SK-N-SH (cell line): ENCODE results near the gene DPH7. TPM values are rescaled to one million over a fixed set of nuclear protein-coding genes. Genes with fewer than 3 reads are reported as not detected.

Experiments
- CTCF ChIA-PET: fragments of 300-600, 350-600 bp; formaldehyde crosslinking; extraction: SDS; loops from one replicate; lab custom pipeline; 2021; lab: Yijun Ruan, JAX
- POLR2A ChIA-PET: fragments of 350-600 bp; sonication (Branson Sonifier 250); formaldehyde crosslinking; extraction: SDS; loops from one replicate; lab custom pipeline; 2020; ENCODE audit warnings: antibody characterized with exemption, inconsistent platforms; lab: Yijun Ruan, JAX
- DNase-seq: peaks from one replicate; pipeline ENCODE4 v3.0.0; 2012
- H2AFZ ChIP-seq: fragments of 200-600 bp; sonication (generic); 2 replicates; pipeline ENCODE4 v1.8.1; 2016; ENCODE audit warnings: antibody characterized with exemption, mild to moderate bottlenecking, low read depth
- H3F3A ChIP-seq: fragments of 200-600 bp; sonication (generic); replicated peaks from 2 replicates; pipeline ENCODE3; 2016; ENCODE audit warnings: antibody characterized with exemption, mild to moderate bottlenecking; ENCODE audit not compliant: insufficient read depth
- H3K27ac ChIP-seq, 2 experiments: fragments of 200-500 bp in 1 of 2; fragments of 200-600 bp in 1 of 2; sonication (Bioruptor generic) in 1 of 2; sonication (generic), shearing (Covaris generic) in 1 of 2; 2 replicates each; pipeline versions ENCODE4 v1.5.1 to v1.6.1; 2014 to 2016; ENCODE audit warnings: low read depth in 2 of 2, inconsistent platforms in 1 of 2, low read length in 1 of 2, mild to moderate bottlenecking in 1 of 2, mixed read lengths in 1 of 2
- H3K27me3 ChIP-seq: fragments of 200-600 bp; sonication (generic), shearing (Covaris generic); 2 replicates; pipeline ENCODE4 v1.6.1; 2016; ENCODE audit warnings: mixed run types; ENCODE audit not compliant: insufficient read depth
- H3K36me3 ChIP-seq, 2 experiments: fragments of 200-500 bp in 1 of 2; fragments of 200-600 bp in 1 of 2; sonication (Bioruptor generic) in 1 of 2; sonication (generic) in 1 of 2; replicated peaks in 1 of 2; 2 replicates each; pipeline versions ENCODE3 to v1.5.1; 2014 to 2016; ENCODE audit warnings: low read length in 1 of 2, mild to moderate bottlenecking in 1 of 2; ENCODE audit not compliant: insufficient read depth in 2 of 2, control insufficient read depth in 1 of 2
- H3K4me1 ChIP-seq, 2 experiments: fragments of 200-500 bp in 1 of 2; fragments of 200-600 bp in 1 of 2; sonication (Bioruptor generic) in 1 of 2; sonication (generic), shearing (Covaris generic) in 1 of 2; 2 replicates each; pipeline versions ENCODE4 v1.5.1 to v1.6.1; 2014 to 2016; ENCODE audit warnings: low read depth in 1 of 2, low read length in 1 of 2, mixed run types in 1 of 2; ENCODE audit not compliant: insufficient read depth in 2 of 2, control insufficient read depth in 1 of 2
- H3K4me2 ChIP-seq: fragments of 200-600 bp; sonication (generic), shearing (Covaris generic); 2 replicates; pipeline ENCODE4 v1.6.1; 2017; ENCODE audit warnings: mixed run types
- H3K4me3 ChIP-seq, 2 experiments: fragments of 200-500 bp in 1 of 2; fragments of 200-600 bp in 1 of 2; sonication (Bioruptor generic) in 1 of 2; sonication (generic), shearing (Covaris generic) in 1 of 2; 2 replicates each; pipeline versions ENCODE4 v1.5.1 to v1.8.1; 2014 to 2016; ENCODE audit warnings: low read depth in 2 of 2, inconsistent platforms in 1 of 2, low read length in 1 of 2, mild to moderate bottlenecking in 1 of 2, mixed read lengths in 1 of 2, moderate library complexity in 1 of 2
- H3K79me2 ChIP-seq: fragments of 200-600 bp; sonication (generic); 2 replicates; pipeline ENCODE4 v1.8.1; 2017; ENCODE audit warnings: mild to moderate bottlenecking; ENCODE audit not compliant: insufficient read depth
- H3K9ac ChIP-seq: fragments of 200-600 bp; sonication (generic); 2 replicates; pipeline ENCODE4 v1.6.1; 2017; ENCODE audit warnings: mixed run types
- H3K9me2 ChIP-seq: fragments of 200-600 bp; sonication (generic); 2 replicates; pipeline ENCODE4 v1.6.1; 2017; ENCODE audit warnings: mixed run types
- H3K9me3 ChIP-seq: fragments of 200-600 bp; sonication (generic); 2 replicates; pipeline ENCODE4 v1.6.1; 2017; ENCODE audit warnings: mixed run types, mild to moderate bottlenecking, moderate library complexity
- H4K20me1 ChIP-seq: fragments of 200-600 bp; sonication (generic); 2 replicates; pipeline ENCODE4 v1.6.1; 2017; ENCODE audit warnings: mild to moderate bottlenecking, mixed run types; ENCODE audit not compliant: insufficient read depth
- CHD2 ChIP-seq: fragments of 150-350 bp; IDR thresholded peaks from 2 replicates; pipeline ENCODE4 v1.6.1; 2018; ENCODE audit warnings: low read length; ENCODE audit not compliant: partially characterized antibody
- EZH2phosphoT487 ChIP-seq: fragments of 200-600 bp; sonication (generic); IDR thresholded peaks from 2 replicates; pipeline ENCODE4 v1.6.1; 2017; ENCODE audit warnings: low read depth, mixed run types, mild to moderate bottlenecking, antibody characterized with exemption, moderate library complexity, borderline replicate concordance
- FOSL2 ChIP-seq: IDR thresholded peaks from 2 replicates; pipeline ENCODE4 v1.4.0; 2012; ENCODE audit warnings: low read depth, mild to moderate bottlenecking, moderate library complexity, borderline replicate concordance
- FOXM1 ChIP-seq: IDR thresholded peaks from 2 replicates; pipeline ENCODE4 v1.4.0; 2012; ENCODE audit warnings: low read depth, mild to moderate bottlenecking
- GABPA ChIP-seq: IDR thresholded peaks from 2 replicates; pipeline ENCODE4 v1.4.0; 2012; ENCODE audit warnings: low read depth, mild to moderate bottlenecking
- NFIC ChIP-seq: IDR thresholded peaks from 2 replicates; pipeline ENCODE4 v1.4.0; 2012; ENCODE audit warnings: borderline replicate concordance
- NRF1 ChIP-seq: IDR thresholded peaks from 2 replicates; pipeline ENCODE4 v1.6.1; 2012; ENCODE audit warnings: low read depth, mild to moderate bottlenecking, low read length
- RCOR1 ChIP-seq: fragments of 150-350 bp; IDR thresholded peaks from 2 replicates; pipeline ENCODE4 v1.6.1; 2017; ENCODE audit warnings: antibody characterized with exemption, low read length
- TCF12 ChIP-seq: IDR thresholded peaks from 2 replicates; pipeline ENCODE4 v1.4.0; 2012
- TEAD4 ChIP-seq: IDR thresholded peaks from 2 replicates; pipeline ENCODE4 v1.4.0; 2012; ENCODE audit warnings: mild to moderate bottlenecking, borderline replicate concordance; ENCODE audit not compliant: insufficient read depth
- WGBS: methylation state at CpG from one replicate; pipeline ENCODE4 v1.1.6; 2017; ENCODE audit warnings: low lambda C conversion rate; 5-methylcytosine and 5-hydroxymethylcytosine counted together
- polyA plus RNA-seq, 3 experiments: library from polyadenylated mRNA; depleted of rRNA; stranded (reverse); fragments of >200 nt; gene quantifications; 2 replicates each; pipeline ENCODE4 v1.2.3, GENCODE V29; 2012
- TF ChIP-seq, protein P1 (sequence below): fragments of 150-350 bp; IDR thresholded peaks from 2 replicates; pipeline ENCODE4 v1.6.1; 2017; ENCODE audit warnings: antibody characterized with exemption, low read length, low read depth, borderline replicate concordance
- TF ChIP-seq, protein P2 (sequence below): fragments of 200-600 bp; sonication (generic); IDR thresholded peaks from 2 replicates; pipeline ENCODE4 v1.6.1; 2017; ENCODE audit warnings: antibody characterized with exemption, mild to moderate bottlenecking, moderate library complexity
- TF ChIP-seq, protein P3 (sequence below): fragments of 150-350 bp; IDR thresholded peaks from 2 replicates; pipeline ENCODE4 v1.6.1; 2016; ENCODE audit warnings: mild to moderate bottlenecking, low read depth, low read length
- TF ChIP-seq, protein P4 (sequence below): IDR thresholded peaks from 2 replicates; pipeline ENCODE4; 2012

DPH7 gene
- polyA plus RNA-seq, 1 of the 3 experiments (the other 2 are of a cell fraction) = 59.9 TPM

DNA sequence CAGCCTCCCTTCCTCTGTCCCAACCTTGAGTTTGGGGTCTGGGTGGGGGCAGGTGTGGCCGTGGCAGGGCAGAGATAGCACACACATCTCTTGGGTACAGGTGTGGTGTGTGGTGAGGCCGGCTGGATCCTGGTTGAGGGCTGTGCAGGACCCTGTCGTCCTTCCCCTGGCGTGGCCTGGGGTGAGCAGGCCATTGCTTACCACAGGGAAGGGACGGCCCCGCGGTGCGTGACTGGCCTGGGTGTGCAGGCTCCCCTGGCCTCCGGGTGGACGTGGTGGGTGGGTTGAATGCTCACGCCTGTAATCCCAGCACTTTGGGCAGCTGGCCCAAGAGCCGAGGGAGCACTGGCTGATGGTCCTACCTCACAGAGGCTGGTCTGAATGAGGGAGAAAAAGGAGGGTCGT lies 28.0 kb upstream of the DPH7 start:
- Histone ChIP-seq H4K20me1 (no peaks in the 10 kb centered on the region; the same call in 1 of the 2 replicates), H3K9me2 (no peaks in the 10 kb centered on the region), H3K36me3 (no peaks in the 10 kb centered on the region), H3F3A (peaks cover 17% of the 10 kb centered on the region), H3K4me3 (peak overlapping the region; percentile 71 to 76), H3K9me3 (no peaks in the 10 kb centered on the region), H3K79me2 (peaks cover 47% of the 10 kb centered on the region), H3K4me2 (peak overlapping the region; percentile 92), H3K9ac (peak overlapping the region; percentile 73; the same call in 1 of the 2 replicates), H3K27me3 (no peaks in the 10 kb centered on the region), H3K4me1 (peaks cover 4 to 18% of the 10 kb centered on the region in 2 experiments; a peak in 3 of 4 replicates)
- ChIA-PET CTCF (interaction anchor here (1.4 kb wide), 1 partner anchor 14 kb away, joined by 5 read pairs; no protein-coding TSS in a partner anchor), POLR2A (no interaction called here)
- WGBS = 80% methylated on average over 11 of the region's 13 CpGs
- DNase-seq = no peak
- TF ChIP-seq CHD2 (no peak), RCOR1 (no peak), NFIC (no peak), TEAD4 (no peak), EZH2phosphoT487 (no peak), NRF1 (no peak), FOSL2 (no peak), TCF12 (no peak), FOXM1 (no peak), GABPA (no peak)
- TF ChIP-seq, protein P1, sequence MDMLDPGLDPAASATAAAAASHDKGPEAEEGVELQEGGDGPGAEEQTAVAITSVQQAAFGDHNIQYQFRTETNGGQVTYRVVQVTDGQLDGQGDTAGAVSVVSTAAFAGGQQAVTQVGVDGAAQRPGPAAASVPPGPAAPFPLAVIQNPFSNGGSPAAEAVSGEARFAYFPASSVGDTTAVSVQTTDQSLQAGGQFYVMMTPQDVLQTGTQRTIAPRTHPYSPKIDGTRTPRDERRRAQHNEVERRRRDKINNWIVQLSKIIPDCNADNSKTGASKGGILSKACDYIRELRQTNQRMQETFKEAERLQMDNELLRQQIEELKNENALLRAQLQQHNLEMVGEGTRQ = no peak
- TF ChIP-seq, protein P2, sequence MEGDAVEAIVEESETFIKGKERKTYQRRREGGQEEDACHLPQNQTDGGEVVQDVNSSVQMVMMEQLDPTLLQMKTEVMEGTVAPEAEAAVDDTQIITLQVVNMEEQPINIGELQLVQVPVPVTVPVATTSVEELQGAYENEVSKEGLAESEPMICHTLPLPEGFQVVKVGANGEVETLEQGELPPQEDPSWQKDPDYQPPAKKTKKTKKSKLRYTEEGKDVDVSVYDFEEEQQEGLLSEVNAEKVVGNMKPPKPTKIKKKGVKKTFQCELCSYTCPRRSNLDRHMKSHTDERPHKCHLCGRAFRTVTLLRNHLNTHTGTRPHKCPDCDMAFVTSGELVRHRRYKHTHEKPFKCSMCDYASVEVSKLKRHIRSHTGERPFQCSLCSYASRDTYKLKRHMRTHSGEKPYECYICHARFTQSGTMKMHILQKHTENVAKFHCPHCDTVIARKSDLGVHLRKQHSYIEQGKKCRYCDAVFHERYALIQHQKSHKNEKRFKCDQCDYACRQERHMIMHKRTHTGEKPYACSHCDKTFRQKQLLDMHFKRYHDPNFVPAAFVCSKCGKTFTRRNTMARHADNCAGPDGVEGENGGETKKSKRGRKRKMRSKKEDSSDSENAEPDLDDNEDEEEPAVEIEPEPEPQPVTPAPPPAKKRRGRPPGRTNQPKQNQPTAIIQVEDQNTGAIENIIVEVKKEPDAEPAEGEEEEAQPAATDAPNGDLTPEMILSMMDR = no peak
- TF ChIP-seq, all 33 proteins: peak for 0
- Histone ChIP-seq H2AFZ (no peak overlapping the region), H3K27ac (no peak overlapping the region)

DNA sequence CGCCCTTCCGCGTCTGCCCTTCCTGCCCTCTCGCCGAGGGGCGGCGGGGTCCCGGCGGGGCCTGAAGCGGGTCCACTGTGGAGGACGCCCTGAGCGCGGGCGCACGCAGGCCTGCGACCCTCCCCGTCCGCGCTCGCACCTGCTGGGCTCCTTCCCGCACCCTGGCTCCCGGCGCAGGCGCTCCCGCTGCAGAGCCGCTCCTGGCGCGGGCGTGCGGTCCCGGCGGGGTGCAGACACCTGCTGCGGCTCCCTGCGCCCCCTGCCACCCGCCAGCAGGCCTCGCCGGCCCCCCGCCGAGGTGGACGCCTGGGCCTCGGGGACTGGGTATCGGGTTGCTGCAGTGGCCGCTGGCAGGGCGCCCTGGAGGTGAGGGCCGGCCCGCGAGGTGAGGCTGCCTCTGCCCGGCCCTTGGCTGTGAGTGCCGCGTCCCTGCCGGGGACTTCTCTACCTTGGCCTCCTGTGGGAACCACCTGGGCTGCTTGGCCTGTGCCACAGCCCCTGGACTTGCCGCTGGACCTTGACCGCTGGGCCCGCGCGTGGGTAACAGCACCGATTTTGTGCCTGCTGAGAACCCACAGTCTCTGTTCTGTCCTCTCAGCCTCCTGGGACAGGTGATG lies 27.4 kb upstream of the DPH7 start:
- Histone ChIP-seq H3K27ac (peak overlapping the region in 1 of 2 experiments; percentile 64; a peak in 1 of 4 replicates), H3K4me1 (peaks cover 0 to 17% of the 10 kb centered on the region in 2 experiments; a peak in 1 of 4 replicates), H3K79me2 (peaks cover 42% of the 10 kb centered on the region), H3F3A (peaks cover 14% of the 10 kb centered on the region), H3K9me3 (no peaks in the 10 kb centered on the region)
- ChIA-PET POLR2A (no interaction called here), CTCF (interaction anchor here (1.4 to 1.6 kb wide), 2 partner anchors 15 to 16 kb away, joined by 3 to 5 read pairs; partner anchors contain the start of gene ZMYND19)
- 0% methylated on average over 3 of the region's 57 CpGs for WGBS
- TF ChIP-seq FOXM1 (no peak), NRF1 (0 out of 2 replicates have a peak, but pooled peaks have one; percentile 23), TEAD4 (no peak)
- TF ChIP-seq, protein P3, sequence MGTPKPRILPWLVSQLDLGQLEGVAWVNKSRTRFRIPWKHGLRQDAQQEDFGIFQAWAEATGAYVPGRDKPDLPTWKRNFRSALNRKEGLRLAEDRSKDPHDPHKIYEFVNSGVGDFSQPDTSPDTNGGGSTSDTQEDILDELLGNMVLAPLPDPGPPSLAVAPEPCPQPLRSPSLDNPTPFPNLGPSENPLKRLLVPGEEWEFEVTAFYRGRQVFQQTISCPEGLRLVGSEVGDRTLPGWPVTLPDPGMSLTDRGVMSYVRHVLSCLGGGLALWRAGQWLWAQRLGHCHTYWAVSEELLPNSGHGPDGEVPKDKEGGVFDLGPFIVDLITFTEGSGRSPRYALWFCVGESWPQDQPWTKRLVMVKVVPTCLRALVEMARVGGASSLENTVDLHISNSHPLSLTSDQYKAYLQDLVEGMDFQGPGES = no peak
- TF ChIP-seq, protein P4, sequence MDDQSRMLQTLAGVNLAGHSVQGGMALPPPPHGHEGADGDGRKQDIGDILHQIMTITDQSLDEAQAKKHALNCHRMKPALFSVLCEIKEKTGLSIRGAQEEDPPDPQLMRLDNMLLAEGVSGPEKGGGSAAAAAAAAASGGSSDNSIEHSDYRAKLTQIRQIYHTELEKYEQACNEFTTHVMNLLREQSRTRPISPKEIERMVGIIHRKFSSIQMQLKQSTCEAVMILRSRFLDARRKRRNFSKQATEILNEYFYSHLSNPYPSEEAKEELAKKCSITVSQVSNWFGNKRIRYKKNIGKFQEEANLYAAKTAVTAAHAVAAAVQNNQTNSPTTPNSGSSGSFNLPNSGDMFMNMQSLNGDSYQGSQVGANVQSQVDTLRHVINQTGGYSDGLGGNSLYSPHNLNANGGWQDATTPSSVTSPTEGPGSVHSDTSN = no peak
- TF ChIP-seq, all 33 proteins: peak for 1
- Histone ChIP-seq H3K4me3 (peak overlapping the region; percentile 71 to 76), H3K27me3 (no peaks in the 10 kb centered on the region), H2AFZ (0 out of 2 replicates have a peak overlapping the region, but pooled peaks have one; percentile 59), H3K9me2 (no peaks in the 10 kb centered on the region), H4K20me1 (no peaks in the 10 kb centered on the region; the same call in 1 of the 2 replicates), H3K4me2 (peak overlapping the region; percentile 92), H3K9ac (peak overlapping the region; percentile 73), H3K36me3 (no peaks in the 10 kb centered on the region)
- DNase-seq = peak; percentile 65
